NOMO-1 (cell line): Measurements from ENCODE around the gene LIX1.
A peak's percentile ranks its signal among the peaks of the same experiment; 100 is the strongest.

Experiments
- DNase-seq, 2 experiments: peaks; one replicate each; lab custom pipeline; 2025; ENCODE audit not compliant: unreplicated experiment in 2 of 2; lab: John Stamatoyannopoulos, UW

The LIX1 gene

GRCh38 chr5:97077246-97077645 lies 65.2 kb downstream of the LIX1 start:
- no peak for DNase-seq

- DNase-seq: no peak
Observed at GRCh38 chr5:97076098-97076497, 66.3 kb downstream of the LIX1 start.

- no peak for DNase-seq
Observed at GRCh38 chr5:97075649-97076048, 66.8 kb downstream of the LIX1 start.

GRCh38 chr5:97074859-97075489 lies 67.4 kb downstream of the LIX1 start:
- DNase-seq: no peak

GRCh38 chr5:97073420-97073819 lies 69.0 kb downstream of the LIX1 start:
- DNase-seq: no peak

GRCh38 chr5:97072696-97073095 lies 69.7 kb downstream of the LIX1 start:
- no peak for DNase-seq

GRCh38 chr5:97071993-97072392 lies 70.4 kb downstream of the LIX1 start:
- no peak for DNase-seq

GRCh38 chr5:97071101-97071500 lies 71.3 kb downstream of the LIX1 start:
- DNase-seq: no peak

GRCh38 chr5:97070234-97070633 lies 72.2 kb downstream of the LIX1 start:
- no peak for DNase-seq

- DNase-seq: no peak
Observed at GRCh38 chr5:97067296-97067850, 75.0 kb downstream of the LIX1 start.

GRCh38 chr5:97065475-97065874 lies 76.9 kb downstream of the LIX1 start:
- DNase-seq: no peak

- no peak for DNase-seq
Observed at GRCh38 chr5:97063251-97063650, 79.2 kb downstream of the LIX1 start.

GRCh38 chr5:97062046-97062445 lies 80.4 kb downstream of the LIX1 start:
- DNase-seq: no peak

- DNase-seq: no peak
Observed at GRCh38 chr5:97056263-97056662, 86.1 kb downstream of the LIX1 start.

- DNase-seq: peak; percentile 45 to 78
Observed at GRCh38 chr5:97049175-97049574, 93.2 kb downstream of the LIX1 start.

- DNase-seq: no peak
Observed at GRCh38 chr5:97047076-97047475, 95.3 kb downstream of the LIX1 start.

- no peak for DNase-seq
Observed at GRCh38 chr5:97046270-97046982, 96.0 kb downstream of the LIX1 start.

GRCh38 chr5:97044052-97044451 lies 98.4 kb downstream of the LIX1 start:
- DNase-seq: no peak

- no peak for DNase-seq
Observed at GRCh38 chr5:97043511-97043910, 98.9 kb downstream of the LIX1 start.

GRCh38 chr5:97042996-97043395 lies 99.4 kb downstream of the LIX1 start:
- no peak for DNase-seq
